Activated B cell treated with CpG ODN at 0.5 μM for 24 hours (primary cell): ENCODE data around the gene HIPK4. TPM values are rescaled to one million over a fixed set of nuclear protein-coding genes. Genes with fewer than 3 reads are reported as not detected.

Experiments
- ATAC-seq: fragments of 200-7000 bp; cut with Tn5 transposase; one replicate; pipeline ENCODE4 v1.10.0; 2021; ENCODE audit warnings: low read depth, mild to moderate bottlenecking, moderate library complexity
- CTCF ChIA-PET: fragments of 350-600 bp; sonication (Branson Sonifier 250); formaldehyde crosslinking; loops from one replicate; lab custom pipeline; 2021; ENCODE audit warnings: antibody characterized with exemption; lab: Charles Lee
- POLR2A ChIA-PET: fragments of 350-600 bp; sonication (Branson Sonifier 250); formaldehyde crosslinking; loops from one replicate; lab custom pipeline; 2021; ENCODE audit warnings: antibody characterized with exemption; lab: Charles Lee
- DNase-seq: peaks from one replicate; pipeline ENCODE4 v3.0.0; 2022
- H3K27ac Mint-ChIP-seq: one replicate; pipeline ENCODE4 v1.8.0; 2020; ENCODE audit warnings: mixed read lengths
- H3K27me3 Mint-ChIP-seq: one replicate; pipeline ENCODE4 v1.8.0; 2021; ENCODE audit warnings: mixed read lengths
- H3K36me3 Mint-ChIP-seq: one replicate; pipeline ENCODE4 v1.8.0; 2021; ENCODE audit warnings: low read depth, mixed read lengths
- H3K4me1 Mint-ChIP-seq: one replicate; pipeline ENCODE4 v1.8.0; 2021; ENCODE audit warnings: mixed read lengths
- H3K4me3 Mint-ChIP-seq: one replicate; pipeline ENCODE4 v1.8.0; 2020; ENCODE audit warnings: mild to moderate bottlenecking, mixed read lengths
- H3K9me3 Mint-ChIP-seq: one replicate; pipeline ENCODE4 v1.8.0; 2020; ENCODE audit warnings: mixed read lengths
- CTCF ChIP-seq: fragments of 200-600 bp; IDR thresholded peaks from one replicate; pipeline ENCODE4 v1.8.0; 2022; ENCODE audit warnings: antibody characterized with exemption, mild to moderate bottlenecking
- intact Hi-C: fragments of 100-400 bp; cut with micrococcal nuclease; formaldehyde crosslinking; loops from one replicate; pipeline ENCODE4 v1.15.1; 2024
- total RNA-seq: library from RNA; stranded (reverse); gene quantifications from 2 replicates; pipeline ENCODE4 v1.2.3, GENCODE V29; 2022

The HIPK4 gene
- total RNA-seq, 1 donor from 2014 or later = 0.09 TPM

GRCh38 chr19:40344422-40344821 lies 45.6 kb downstream of the HIPK4 start:
- ChIA-PET CTCF (no interaction called here), POLR2A (no interaction called here)
- H3K9me3 Mint-ChIP-seq = no peaks in the 10 kb centered on the region
- peaks cover 27% of the 10 kb centered on the region for H3K36me3 Mint-ChIP-seq
- intact Hi-C loops = no loop called here
- peaks cover 27% of the 10 kb centered on the region for H3K4me1 Mint-ChIP-seq
- DNase-seq = no peak
- H3K27me3 Mint-ChIP-seq = no peaks in the 10 kb centered on the region
- no peak for ATAC-seq
- no peak overlapping the region for H3K27ac Mint-ChIP-seq
- H3K4me3 Mint-ChIP-seq = no peak overlapping the region
- no peak for TF ChIP-seq CTCF

GRCh38 chr19:40342644-40343311 lies 47.2 kb downstream of the HIPK4 start:
- H3K9me3 Mint-ChIP-seq = no peaks in the 10 kb centered on the region
- H3K36me3 Mint-ChIP-seq = peaks cover 29% of the 10 kb centered on the region
- CTCF ChIA-PET = no interaction called here
- H3K4me1 Mint-ChIP-seq = peaks cover 15% of the 10 kb centered on the region
- no peaks in the 10 kb centered on the region for H3K27me3 Mint-ChIP-seq
- H3K27ac Mint-ChIP-seq = no peak overlapping the region
- no peak overlapping the region for H3K4me3 Mint-ChIP-seq
- intact Hi-C loops = no loop called here
- ATAC-seq (no peak), DNase-seq (no peak)
- POLR2A ChIA-PET = no interaction called here
- TF ChIP-seq CTCF = no peak

DNA sequence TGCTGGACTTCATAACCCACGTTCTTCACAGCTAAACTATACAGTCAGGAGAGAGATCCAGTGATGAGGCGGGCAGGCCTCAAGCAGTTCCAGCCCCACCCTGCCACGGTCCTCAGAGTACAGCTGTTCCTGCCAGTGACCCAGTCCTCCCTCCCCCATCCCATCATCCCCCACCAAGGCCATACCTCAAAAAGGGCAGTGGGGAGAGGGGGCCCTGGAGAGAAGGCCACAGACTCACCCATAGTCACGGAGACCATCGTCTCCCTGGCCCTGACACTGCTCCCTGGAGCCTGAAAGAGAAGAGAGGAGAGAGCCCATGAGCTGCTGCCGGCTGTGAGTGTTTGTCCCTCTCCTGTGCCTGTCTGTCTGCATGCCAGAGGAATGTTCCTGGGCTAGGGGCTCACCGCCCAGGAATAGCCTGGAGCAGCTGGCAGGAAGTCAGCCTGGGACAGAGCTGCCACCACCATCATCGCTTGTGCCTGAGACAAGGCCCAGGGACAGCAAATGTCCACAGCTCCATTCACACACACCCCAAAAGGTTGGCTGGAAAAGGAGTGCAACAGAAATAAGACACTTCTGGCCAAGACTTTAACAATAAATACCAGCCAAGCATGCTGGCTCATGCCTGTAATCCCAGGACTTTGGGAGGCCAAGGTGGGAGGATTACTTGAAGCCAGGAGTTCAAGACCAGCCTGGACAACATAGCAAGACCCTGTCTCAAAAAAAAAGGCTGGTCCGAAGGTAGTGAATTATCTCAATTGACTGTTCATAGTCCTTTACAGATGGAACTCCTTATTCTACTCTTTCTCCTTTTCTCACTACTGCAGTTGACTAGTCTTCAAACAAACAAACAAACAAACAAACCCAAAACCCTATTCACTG lies 48.1 kb downstream of the HIPK4 start:
- ChIA-PET POLR2A (no interaction called here), CTCF (interaction anchor here (1.0 kb wide), 1 partner anchor 293 kb away, joined by 3 read pairs; no protein-coding TSS in a partner anchor)
- DNase-seq (no peak), ATAC-seq (no peak)
- Mint-ChIP-seq H3K9me3 (no peaks in the 10 kb centered on the region), H3K27me3 (no peaks in the 10 kb centered on the region), H3K4me3 (no peak overlapping the region), H3K4me1 (peaks cover 6% of the 10 kb centered on the region), H3K27ac (no peak overlapping the region), H3K36me3 (peaks cover 29% of the 10 kb centered on the region)
- intact Hi-C loops = no loop called here
- no peak for TF ChIP-seq CTCF

GRCh38 chr19:40339018-40339728 lies 50.8 kb downstream of the HIPK4 start:
- no peak for ATAC-seq
- no peak for DNase-seq
- no peaks in the 10 kb centered on the region for H3K9me3 Mint-ChIP-seq
- POLR2A ChIA-PET = no interaction called here
- CTCF ChIA-PET = interaction anchor here (0.6 kb wide), 1 partner anchor 34 kb away, joined by 3 read pairs; no protein-coding TSS in a partner anchor
- H3K36me3 Mint-ChIP-seq = peaks cover 44% of the 10 kb centered on the region
- H3K4me1 Mint-ChIP-seq = peaks cover 3% of the 10 kb centered on the region
- intact Hi-C loops = no loop called here
- no peak overlapping the region for H3K4me3 Mint-ChIP-seq
- TF ChIP-seq CTCF = no peak
- H3K27ac Mint-ChIP-seq = no peak overlapping the region
- H3K27me3 Mint-ChIP-seq = no peaks in the 10 kb centered on the region

DNA sequence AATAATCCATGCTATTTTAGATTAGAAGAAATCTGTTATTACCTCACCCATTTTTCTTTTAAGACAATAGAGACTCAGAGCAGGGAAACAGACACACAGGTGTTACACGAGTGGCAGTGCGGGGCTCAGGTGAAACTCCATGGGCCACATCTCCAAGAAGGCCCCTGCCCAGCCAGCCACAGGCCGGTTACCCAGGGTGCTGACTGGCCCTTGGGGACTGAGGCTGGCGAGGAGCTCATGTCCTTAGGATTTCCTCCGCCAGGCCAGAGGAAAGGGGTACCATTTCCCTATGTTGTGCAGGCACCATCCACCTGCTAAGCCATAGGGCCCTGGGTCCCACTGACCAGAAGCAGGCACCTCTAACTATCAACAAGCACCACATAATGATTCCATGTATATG lies 52.4 kb downstream of the HIPK4 start:
- ATAC-seq (no peak), DNase-seq (no peak)
- no peaks in the 10 kb centered on the region for H3K9me3 Mint-ChIP-seq
- peaks cover 3% of the 10 kb centered on the region for H3K4me1 Mint-ChIP-seq
- H3K27ac Mint-ChIP-seq = no peak overlapping the region
- intact Hi-C loops = no loop called here
- no peak for TF ChIP-seq CTCF
- peaks cover 53% of the 10 kb centered on the region for H3K36me3 Mint-ChIP-seq
- H3K27me3 Mint-ChIP-seq = no peaks in the 10 kb centered on the region
- CTCF ChIA-PET = no interaction called here
- no peak overlapping the region for H3K4me3 Mint-ChIP-seq
- POLR2A ChIA-PET = no interaction called here
